Smooth muscle cell (in vitro differentiated cells): ENCODE data around the gene CACTIN. TPM values are rescaled to one million over a fixed set of nuclear protein-coding genes. Genes with fewer than 3 reads are reported as not detected.

Experiments used
- DNase-seq: peaks from one replicate; lab custom pipeline; 2025; ENCODE audit not compliant: unreplicated experiment; lab: John Stamatoyannopoulos, UW
- H2AFZ ChIP-seq: fragments of 200-600 bp; sonication (generic); 2 replicates; pipeline ENCODE4 v1.6.0; 2016; ENCODE audit warnings: antibody characterized with exemption, low read depth, mild to moderate bottlenecking
- H3F3A ChIP-seq: fragments of 200-600 bp; sonication (generic); 2 replicates; pipeline ENCODE4 v1.6.0; 2017; ENCODE audit warnings: antibody characterized with exemption, low read depth
- H3K27ac ChIP-seq: fragments of 200-600 bp; sonication (generic); 2 replicates; pipeline ENCODE4 v1.5.1; 2016; ENCODE audit warnings: low read depth, mild to moderate bottlenecking
- H3K27me3 ChIP-seq: fragments of 200-600 bp; sonication (generic); 2 replicates; pipeline ENCODE4 v1.6.1; 2016; ENCODE audit warnings: low read depth, mild to moderate bottlenecking
- H3K36me3 ChIP-seq: fragments of 200-600 bp; sonication (generic); 2 replicates; pipeline ENCODE4 v1.5.1; 2016; ENCODE audit warnings: low read depth
- H3K4me1 ChIP-seq: fragments of 200-600 bp; sonication (generic); 2 replicates; pipeline ENCODE4 v1.5.1; 2016; ENCODE audit warnings: low read depth
- H3K4me2 ChIP-seq: fragments of 200-600 bp; sonication (generic); 2 replicates; pipeline ENCODE4 v1.6.0; 2016; ENCODE audit warnings: mild to moderate bottlenecking
- H3K4me3 ChIP-seq: fragments of 200-600 bp; sonication (generic); 2 replicates; pipeline ENCODE4 v1.5.1; 2016; ENCODE audit warnings: mild to moderate bottlenecking
- H3K79me2 ChIP-seq: fragments of 200-600 bp; sonication (generic); 2 replicates; pipeline ENCODE4 v1.6.0; 2016; ENCODE audit warnings: low read depth, mild to moderate bottlenecking
- H3K9ac ChIP-seq: fragments of 200-600 bp; sonication (generic); 2 replicates; pipeline ENCODE4 v1.6.0; 2016; ENCODE audit warnings: low read depth
- H3K9me3 ChIP-seq: fragments of 200-600 bp; sonication (generic); replicated peaks from 2 replicates; pipeline ENCODE4 v1.5.1; 2016; ENCODE audit warnings: low read depth
- H4K20me1 ChIP-seq: fragments of 200-600 bp; sonication (generic); 2 replicates; pipeline ENCODE4 v1.6.0; 2016; ENCODE audit warnings: low read depth
- WGBS: methylation state at CpG from one replicate; pipeline ENCODE4 v1.1.7; 2016; ENCODE audit warnings: low lambda C conversion rate; 5-methylcytosine and 5-hydroxymethylcytosine counted together
- polyA plus RNA-seq: library from polyadenylated mRNA; unstranded; fragments of >200 nt; fragmentation: Nextera tagmentation; extraction: Ambion mirVana; gene quantifications from 2 replicates; pipeline ENCODE4 v1.2.1, GENCODE V29; 2016
- total RNA-seq: library from RNA; depleted of rRNA; stranded (reverse); fragments of >200 nt; gene quantifications from 2 replicates; pipeline ENCODE4 v1.2.3, GENCODE V29; 2014
- TF ChIP-seq, protein P1 (sequence below): fragments of 200-600 bp; sonication (generic); IDR thresholded peaks from 2 replicates; pipeline ENCODE4 v1.5.1; 2017; ENCODE audit warnings: borderline replicate concordance, mild to moderate bottlenecking, antibody characterized with exemption; ENCODE audit not compliant: insufficient read depth, poor library complexity, severe bottlenecking

The CACTIN gene
- 16.7 and 17.5 TPM in 2 replicates for total RNA-seq
- polyA plus RNA-seq: 17.3 and 22.5 TPM in 2 replicates

DNA sequence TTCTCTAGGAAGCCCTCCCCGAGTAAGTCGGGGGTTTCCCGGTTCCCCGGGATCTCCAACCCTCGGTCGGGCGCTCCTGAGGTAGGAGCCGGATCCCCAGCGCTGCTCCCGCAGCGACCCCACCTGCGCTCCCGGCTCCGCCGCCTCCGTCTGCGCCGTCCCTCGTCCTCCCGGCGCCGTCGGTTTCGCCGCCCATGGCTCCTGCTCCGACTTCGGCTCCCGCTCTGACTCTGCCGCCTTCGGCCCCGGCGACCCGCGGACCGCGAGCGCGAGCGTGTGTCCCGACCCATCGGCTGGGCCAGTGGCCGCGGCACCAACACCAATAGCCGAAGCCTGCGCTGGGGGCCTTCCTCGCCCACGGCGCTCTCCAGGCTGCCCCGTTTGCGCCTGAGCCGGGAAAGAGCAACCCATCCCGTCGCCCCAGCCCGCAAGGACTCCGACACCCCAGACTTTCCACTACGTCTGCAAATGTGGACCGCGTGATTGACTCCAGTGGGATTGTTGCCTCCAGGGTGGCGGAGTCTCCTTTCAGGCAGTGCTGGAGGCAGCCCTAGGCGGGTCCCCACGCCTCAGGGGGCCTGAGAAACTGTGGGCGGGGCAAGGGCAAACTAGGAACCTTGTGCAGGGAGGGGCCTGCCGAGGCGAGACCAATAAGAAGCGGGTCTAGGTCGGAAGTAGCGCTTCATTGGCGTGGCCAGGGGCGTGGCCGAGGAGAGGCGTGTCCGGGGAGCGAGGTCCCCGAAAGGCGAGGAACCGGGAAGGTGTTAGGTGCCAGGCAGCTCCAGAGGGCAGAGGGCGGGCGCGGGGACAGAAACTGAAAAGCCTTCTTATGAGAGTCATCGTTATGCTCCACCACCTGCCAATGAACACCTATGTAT, at the start of gene CACTIN:
Gene CACTIN, minus strand, starts transcription at position 318 of the 878 bp plus-strand sequence. Its CDS starts 28 bp downstream, at position 290.
- Histone ChIP-seq H3F3A (peaks cover 7% of the 10 kb centered on the region), H3K4me1 (peaks cover 9% of the 10 kb centered on the region), H3K9ac (peak within 1 kb of the TSS; percentile 86), H4K20me1 (peaks cover 17% of the 10 kb centered on the region), H3K27ac (peak within 1 kb of the TSS; percentile 92), H3K4me2 (peak within 1 kb of the TSS; percentile 98), H3K79me2 (peaks cover 26% of the 10 kb centered on the region), H3K9me3 (no peaks in the 10 kb centered on the region), H3K4me3 (peak within 1 kb of the TSS; percentile 93), H2AFZ (peak within 1 kb of the TSS; percentile 64), H3K27me3 (no peaks in the 10 kb centered on the region), H3K36me3 (no peaks in the 10 kb centered on the region)
- TF ChIP-seq, protein P1, sequence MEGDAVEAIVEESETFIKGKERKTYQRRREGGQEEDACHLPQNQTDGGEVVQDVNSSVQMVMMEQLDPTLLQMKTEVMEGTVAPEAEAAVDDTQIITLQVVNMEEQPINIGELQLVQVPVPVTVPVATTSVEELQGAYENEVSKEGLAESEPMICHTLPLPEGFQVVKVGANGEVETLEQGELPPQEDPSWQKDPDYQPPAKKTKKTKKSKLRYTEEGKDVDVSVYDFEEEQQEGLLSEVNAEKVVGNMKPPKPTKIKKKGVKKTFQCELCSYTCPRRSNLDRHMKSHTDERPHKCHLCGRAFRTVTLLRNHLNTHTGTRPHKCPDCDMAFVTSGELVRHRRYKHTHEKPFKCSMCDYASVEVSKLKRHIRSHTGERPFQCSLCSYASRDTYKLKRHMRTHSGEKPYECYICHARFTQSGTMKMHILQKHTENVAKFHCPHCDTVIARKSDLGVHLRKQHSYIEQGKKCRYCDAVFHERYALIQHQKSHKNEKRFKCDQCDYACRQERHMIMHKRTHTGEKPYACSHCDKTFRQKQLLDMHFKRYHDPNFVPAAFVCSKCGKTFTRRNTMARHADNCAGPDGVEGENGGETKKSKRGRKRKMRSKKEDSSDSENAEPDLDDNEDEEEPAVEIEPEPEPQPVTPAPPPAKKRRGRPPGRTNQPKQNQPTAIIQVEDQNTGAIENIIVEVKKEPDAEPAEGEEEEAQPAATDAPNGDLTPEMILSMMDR: no peak
- DNase-seq: peak; percentile 91
- under 1% methylated on average over 77 of the region's 80 CpGs for WGBS

DNA sequence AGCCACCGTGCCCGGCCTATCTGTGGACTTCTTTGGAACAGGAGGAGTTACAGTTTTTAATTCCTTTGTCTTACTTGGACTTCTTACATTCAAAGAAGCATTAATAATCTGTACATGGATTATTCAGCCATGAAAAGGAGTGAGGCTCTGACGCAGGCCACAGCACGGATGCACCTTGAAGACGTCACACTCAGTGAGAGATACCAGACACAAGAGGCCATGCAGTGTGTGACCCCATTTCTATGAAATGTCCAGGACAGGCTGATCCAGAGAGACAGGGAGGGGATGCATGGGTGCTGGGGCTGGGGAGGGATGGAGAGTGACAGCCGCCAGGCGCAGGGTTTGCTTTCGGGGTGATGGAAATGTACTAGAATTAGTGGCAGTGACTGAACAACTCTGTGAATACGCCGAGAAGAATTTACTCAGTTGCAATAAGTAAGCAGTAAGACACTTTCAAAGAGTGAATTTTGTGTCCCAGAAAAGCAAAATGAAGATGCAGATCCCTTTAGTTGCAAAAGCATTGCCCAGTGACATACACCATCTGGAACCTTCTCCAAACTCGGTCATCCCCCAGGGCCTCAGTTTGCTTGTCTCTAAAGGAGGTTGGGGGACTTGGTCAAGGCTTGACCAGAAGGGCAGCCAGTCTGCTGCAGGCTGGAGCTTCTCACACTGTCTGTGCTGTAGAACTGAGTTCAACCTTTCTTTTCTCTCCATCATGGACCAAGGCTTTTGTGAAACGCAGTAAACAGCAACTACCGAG, 48.4 kb upstream of the CACTIN start:
- Histone ChIP-seq H3K9me3 (no peaks in the 10 kb centered on the region), H3K27me3 (no peaks in the 10 kb centered on the region), H3K36me3 (no peaks in the 10 kb centered on the region), H3K4me1 (peaks cover 15% of the 10 kb centered on the region), H3K4me2 (no peak overlapping the region), H3F3A (no peaks in the 10 kb centered on the region), H2AFZ (no peak overlapping the region), H4K20me1 (peaks cover 54% of the 10 kb centered on the region), H3K27ac (no peak overlapping the region), H3K9ac (no peak overlapping the region), H3K79me2 (peaks cover 39% of the 10 kb centered on the region), H3K4me3 (no peak overlapping the region)
- 94% methylated on average over 13 of the region's 13 CpGs for WGBS
- DNase-seq: no peak
- TF ChIP-seq, protein P1: no peak

GRCh38 chr19:3673506-3674439, 47.2 kb upstream of the CACTIN start:
- H2AFZ ChIP-seq: no peak overlapping the region
- H3K36me3 ChIP-seq: no peaks in the 10 kb centered on the region
- H4K20me1 ChIP-seq: peaks cover 42% of the 10 kb centered on the region
- no peaks in the 10 kb centered on the region for H3F3A ChIP-seq
- peaks cover 15% of the 10 kb centered on the region for H3K4me1 ChIP-seq
- H3K4me3 ChIP-seq: no peak overlapping the region
- H3K79me2 ChIP-seq: peaks cover 36% of the 10 kb centered on the region
- no peak overlapping the region for H3K27ac ChIP-seq
- TF ChIP-seq, protein P1: no peak
- no peak overlapping the region for H3K9ac ChIP-seq
- no peaks in the 10 kb centered on the region for H3K27me3 ChIP-seq
- no peak for DNase-seq
- no peaks in the 10 kb centered on the region for H3K9me3 ChIP-seq
- WGBS: 91% methylated on average over 34 of the region's 34 CpGs
- no peak overlapping the region for H3K4me2 ChIP-seq
